NCI-H510A (cell line): Measurements from ENCODE around the gene ADCY9.
"Not testable (repeated sequence)": the region's sequence is repeated elsewhere in the genome, so short reads cannot be mapped to it uniquely, and the experiment has no call there.

Experiments used
- DNase-seq: peaks from one replicate; lab custom pipeline; 2025; lab: John Stamatoyannopoulos, UW

Gene ADCY9

DNA sequence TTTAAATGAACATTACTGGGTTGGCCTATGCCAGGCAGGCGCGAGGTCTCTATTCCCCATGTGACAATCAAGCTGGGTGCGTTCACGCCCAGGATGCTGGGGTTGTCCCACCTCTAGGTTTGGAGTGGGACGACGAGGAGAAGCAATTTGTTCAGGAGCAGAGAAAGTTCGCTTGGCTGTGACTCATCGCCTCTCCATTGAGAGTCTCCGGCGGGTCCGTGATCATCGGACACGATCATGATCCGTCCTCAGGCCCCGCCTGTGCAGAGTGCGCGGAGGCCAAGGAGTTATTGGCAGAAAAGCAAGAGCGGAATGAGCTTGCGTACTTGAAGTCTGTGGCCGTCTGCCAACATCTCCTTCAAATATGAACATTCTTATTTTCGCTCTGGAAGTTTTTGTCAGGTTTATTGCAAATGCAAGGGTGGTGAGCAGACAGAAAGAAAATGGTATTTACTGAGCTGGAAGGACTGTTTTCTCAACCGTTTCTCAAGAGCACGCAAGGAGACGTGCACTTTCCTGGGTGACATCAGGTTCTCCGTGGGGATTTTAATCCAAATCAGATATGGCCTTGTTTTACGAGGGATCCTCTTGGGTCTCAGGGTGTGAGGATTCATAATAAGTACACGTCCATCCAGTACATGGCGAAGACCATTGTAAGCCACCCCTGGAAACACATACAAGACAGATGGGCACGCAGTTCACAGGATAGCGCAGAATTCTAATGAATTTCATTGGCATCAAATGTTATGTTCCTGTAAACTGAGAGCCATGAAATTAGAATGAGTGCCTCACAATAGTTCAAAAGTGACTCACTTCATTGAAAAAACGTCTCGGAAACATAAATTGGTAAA is 165.7 kb downstream of the ADCY9 start:
- DNase-seq, result no peak

DNA sequence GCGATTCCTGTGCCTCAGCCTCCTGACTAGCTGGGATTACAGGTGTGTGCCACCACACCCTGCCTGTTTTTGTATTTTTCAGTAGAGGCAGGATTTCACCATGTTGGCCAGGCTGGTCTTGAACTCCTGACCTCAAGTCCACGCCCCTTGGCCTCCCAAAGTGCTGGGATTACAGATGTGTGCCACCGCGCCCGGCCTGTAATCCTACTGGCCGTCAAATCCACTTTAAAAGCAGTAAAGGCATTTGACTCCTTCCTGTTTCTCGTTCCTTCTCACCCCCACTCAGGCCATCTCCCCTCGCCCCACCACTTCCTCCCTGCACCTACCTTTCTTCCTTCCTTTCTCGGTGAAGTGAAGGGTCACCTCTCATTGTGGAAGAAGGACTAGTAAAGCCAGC is 166.3 kb downstream of the ADCY9 start:
- DNase-seq, result no peak

DNA sequence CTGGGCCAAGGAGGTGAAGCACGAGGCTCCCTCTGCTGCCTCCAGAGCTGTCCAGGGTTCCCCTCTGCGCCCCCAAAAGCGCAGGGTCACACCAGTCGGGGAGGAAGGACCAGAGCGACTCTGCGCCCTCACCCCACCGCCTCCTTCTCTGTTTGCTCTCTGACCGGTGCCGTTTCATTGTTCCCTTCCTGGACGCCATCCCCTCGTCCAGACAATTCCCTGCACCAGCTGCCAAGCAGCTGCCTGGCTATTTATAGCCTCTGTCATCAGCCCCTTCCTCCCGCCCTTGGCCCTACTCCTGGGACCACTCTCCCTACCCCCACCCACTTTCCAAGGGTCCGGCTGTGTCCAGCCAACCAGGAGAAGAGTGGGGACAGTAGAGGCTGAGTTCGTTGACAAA is 167.0 kb downstream of the ADCY9 start:
- DNase-seq, result no peak

DNA sequence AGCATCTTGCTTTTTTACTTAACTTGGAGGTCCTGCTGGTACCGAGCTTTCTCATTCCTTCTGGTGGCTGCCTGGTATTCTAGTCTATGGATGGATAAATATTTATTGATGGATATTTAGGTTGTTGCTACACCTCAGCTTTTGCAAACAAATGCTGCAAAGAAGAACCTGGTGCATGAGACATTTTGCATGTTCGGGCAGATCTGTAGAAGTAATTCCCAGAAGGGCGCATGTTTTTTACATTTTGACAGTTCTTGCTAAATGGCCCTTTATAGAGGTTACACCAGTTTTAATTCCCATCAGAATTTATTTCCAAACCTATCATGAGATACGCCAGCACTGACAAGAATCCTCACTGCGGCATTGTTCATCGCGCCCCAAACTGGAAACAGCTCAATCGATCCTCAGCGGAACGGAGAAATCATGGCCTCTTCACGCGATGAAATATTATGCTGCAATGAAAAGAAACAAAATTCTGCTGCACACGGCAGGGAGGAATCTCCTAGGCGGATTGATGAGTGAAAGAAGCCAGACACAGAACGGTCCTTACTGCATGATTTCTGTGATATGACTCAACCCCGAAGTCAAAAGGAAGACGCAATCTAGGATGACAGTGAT is 167.8 kb downstream of the ADCY9 start:
- no peak for DNase-seq

DNA sequence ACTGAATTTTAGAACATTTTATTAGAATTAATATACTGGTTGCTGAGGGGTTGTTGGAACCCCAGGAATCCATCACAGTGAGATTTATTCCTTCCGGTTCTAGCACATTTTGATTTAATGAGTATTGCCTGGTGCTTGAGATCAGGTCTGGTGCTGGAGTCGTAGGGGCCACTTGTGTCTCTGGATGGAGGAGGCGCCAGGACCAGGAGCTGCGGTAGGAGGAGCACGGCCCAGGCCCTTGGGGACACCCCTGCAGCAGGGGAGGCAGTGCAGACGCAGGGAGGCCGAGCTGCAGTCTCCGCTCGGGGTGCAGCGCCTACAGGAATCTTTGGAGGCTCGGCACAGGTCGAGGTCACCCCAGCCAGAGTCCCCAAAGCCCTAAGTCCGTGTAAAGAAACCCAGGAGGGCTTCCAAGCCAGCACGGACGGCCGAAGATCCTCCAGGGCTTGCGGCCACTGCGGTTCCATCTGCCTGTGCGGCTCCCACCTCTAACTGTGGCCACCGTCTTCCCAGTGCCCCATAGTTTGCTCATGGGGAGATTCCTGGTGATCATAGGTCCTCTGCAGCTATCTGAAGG is 169.6 kb downstream of the ADCY9 start:
- no peak for DNase-seq

DNA sequence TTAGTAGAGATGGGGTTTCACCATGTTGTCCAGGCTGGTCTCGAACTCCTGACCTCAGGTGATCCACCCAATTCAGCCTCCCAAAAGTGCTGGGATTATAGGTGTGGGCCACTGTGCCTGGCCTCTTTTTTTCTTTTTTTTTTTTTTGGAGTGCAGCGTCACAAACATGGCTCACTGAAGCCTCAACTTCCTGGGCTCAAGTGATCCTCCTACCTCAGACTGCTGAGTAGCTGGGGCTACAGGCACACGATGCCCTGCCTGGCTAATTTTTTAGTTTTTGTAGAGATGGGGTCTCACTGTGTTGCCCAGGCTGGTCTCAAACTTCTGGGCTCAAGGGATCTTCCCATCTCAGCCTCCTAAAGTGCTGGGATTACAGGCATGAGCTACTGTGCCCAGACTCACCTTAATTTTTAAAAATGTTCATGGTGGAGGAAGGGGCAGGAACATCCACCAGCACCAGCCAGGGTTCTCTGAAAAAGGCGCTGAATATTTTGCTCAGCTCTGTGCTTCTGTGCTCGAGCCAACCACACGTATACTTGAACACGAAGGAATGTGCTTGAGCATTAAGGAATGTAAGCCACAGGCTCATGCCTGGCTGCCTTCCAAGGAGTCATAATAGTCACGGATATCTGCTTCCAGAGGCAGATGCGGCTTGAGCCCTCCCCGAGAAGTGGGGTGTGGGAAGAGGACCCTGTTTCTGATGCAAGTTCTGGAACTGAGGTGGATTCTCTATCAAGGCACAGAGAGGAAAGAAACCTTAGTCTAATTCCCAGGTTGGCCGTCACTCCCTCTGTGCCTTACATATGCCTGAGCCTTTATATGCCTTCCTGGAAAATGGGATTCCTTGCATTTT is 170.3 kb downstream of the ADCY9 start:
- DNase-seq, result no peak

DNA sequence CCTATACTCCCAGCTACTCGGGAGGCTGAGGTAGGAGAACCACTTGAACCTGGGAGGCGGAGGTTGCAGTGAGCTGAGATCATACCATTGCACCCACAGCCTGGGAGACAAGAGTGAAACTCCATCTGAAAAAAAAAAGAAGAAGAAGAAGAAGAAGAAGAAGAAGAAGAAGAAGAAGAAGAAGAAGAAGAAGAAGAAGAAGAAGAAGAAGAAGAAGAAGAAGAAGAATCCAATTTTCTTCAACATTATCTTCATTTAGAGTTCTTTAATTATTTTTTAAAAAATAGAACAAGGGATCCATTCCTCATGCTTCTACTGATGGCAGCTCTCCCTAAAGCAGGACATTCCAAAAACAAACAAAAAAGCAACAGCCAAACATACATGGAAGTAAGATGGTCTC is 171.8 kb downstream of the ADCY9 start:
- not testable (repeated sequence) for DNase-seq

DNA sequence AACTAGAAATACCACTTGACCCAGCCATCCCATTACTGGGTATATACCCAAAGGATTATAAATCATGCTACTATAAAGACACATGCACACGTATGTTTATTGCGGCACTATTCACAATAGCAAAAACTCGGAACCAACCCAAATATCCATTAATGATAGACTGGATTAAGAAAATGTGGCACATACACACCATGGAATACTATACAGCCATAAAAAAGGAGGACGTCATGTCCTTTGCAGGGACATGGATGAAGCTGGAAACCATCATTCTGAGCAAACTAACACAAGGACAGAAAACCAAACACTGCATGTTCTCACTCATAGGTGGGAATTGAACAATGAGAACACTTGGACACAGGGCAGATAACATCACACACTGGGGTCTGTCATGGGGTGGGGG is 174.1 kb downstream of the ADCY9 start:
- not testable (repeated sequence) for DNase-seq

DNA sequence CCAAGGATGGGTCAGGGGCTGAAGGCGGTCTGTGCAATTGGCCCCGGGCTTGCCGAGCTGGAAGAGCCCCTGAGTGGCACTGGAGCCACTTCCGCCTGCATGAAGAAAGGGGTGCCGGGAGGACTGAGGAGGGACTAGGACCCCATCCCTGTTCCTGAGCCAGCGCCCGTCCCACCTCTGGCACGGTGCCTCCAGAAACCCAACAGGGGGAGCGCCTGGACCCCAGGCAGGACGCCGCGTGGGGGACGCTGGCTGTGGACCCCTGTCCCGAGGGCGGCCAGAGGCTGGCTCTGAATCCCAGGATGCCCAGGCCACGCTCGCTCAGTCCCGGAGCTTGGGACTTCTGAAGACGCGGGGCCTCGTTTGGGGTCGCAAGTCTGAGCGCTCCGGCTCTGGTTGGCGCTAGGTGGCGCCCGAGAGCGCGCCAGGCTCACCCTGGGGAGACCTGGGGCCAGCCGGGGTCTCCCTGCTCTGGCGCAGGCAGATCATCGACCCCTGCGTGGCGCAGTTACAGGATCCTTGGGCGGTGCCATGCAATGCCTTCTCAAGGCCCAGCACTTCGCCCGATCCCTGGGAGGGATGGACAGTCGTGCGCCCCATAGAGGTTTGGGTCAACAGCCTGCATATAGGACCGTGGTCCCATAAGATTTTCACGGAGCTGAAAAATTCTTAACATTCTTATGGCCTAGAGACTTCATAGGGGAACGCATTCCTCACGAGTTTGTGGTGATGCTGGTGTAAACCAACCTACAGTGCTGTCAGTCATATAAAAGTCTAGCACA is 177.2 kb downstream of the ADCY9 start:
- DNase-seq, result no peak

DNA sequence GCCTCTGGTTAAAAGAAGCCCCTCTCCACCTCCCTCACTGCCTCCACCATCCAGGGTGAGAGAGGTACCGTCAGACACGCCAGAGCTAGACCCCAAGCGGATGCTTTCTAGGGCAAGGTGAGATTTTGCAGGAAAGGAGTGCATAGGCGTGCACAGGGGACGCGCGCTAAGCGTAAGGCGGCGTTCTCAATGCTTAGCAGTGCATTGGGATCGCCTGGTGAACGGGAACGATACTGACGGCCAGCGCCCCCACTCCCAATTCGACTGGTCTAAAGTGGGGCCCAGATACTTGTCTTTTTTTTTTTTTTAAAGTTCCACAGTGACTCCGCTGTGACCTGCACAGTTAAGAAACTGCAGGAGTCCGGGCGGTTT is 177.8 kb downstream of the ADCY9 start:
- no peak for DNase-seq

DNA sequence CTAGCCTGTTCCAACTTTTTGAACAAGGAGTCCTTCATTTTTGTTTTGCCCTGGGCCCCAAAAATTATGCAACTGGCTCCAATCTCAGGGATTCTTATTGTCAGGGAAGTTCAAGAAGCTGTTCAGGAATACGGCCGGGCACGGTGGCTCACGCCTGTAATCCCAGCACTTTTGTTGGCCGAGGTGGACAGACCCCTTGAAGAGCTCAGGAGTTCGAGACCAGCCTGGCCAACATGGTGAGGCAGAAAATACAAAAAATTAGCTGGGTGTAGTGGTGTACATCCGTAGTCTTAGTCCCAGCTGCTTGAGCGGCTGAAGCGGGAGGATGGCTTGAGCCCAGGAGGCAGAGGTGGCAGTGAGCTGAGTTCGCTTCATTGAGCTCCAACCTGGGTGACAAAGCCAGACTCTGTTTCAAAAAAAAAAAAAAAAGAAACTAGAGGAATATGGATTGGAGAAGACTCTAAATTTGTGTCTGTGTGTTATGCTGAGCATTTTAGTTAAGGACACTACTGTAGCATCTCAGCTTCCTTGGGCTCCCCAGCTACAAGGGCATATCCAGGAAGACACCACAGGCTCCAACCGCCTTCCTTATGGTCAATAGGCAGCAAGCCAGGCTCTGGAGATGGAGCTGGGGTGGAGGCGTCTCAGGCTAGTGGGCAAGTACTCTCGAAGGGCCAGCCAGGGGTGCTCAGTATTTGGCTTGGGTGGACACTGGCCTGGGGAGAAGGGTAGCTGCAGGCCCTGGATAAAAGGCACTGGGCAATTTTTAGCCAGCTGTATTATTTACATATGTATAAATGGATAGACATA is 179.0 kb downstream of the ADCY9 start:
- DNase-seq, result no peak

DNA sequence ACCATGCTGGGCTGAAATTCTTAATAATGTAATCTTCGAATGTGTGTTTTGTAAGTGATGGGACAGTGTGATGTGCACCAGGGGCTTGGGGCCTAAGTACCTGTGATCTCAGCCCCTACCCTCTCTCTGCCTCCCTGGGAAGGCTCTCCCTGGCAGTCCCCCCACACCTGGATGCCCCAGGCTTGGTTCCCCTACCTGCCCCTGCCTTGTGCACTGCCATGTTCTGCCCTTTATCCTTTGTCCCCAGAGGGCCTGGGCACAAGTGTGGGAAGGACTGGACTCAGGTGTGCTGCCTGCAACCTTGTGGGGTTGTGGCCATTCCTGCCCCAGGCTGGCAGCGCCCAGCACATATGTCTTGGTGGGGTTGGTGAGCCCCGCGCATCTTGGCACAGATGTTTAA is 180.3 kb downstream of the ADCY9 start:
- no peak for DNase-seq

DNA sequence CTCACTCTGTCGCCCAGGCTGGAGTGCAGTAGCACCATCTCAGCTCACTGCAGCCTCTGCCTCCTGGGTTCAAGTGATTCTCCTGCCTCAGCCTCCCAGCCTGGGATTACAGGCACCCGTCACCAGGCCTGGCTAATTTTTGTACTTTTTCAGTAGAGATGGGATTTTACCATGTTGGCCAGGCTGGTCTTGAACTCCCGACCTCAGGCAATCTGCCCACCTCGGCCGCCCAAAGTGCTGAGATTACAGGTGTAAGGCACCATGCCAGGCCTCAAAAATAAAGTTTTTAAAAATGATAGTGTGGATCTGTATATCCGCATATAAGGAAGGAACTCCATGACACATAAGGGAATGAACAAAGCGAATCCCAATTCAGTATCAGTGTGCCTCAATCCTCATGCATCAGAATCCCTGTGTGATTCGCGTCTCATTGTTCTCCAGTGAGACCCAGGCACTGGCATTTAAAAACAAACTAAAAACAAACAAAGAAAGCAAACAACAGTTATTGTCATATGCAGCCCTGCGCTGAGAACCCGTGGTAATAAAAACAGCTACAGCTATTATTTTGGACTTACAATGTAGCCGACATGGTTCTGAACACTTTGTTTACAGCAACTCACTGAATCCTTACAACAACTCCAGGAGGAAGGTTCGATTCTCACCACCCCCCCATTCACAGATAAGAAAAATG is 181.6 kb downstream of the ADCY9 start:
- no peak for DNase-seq

DNA sequence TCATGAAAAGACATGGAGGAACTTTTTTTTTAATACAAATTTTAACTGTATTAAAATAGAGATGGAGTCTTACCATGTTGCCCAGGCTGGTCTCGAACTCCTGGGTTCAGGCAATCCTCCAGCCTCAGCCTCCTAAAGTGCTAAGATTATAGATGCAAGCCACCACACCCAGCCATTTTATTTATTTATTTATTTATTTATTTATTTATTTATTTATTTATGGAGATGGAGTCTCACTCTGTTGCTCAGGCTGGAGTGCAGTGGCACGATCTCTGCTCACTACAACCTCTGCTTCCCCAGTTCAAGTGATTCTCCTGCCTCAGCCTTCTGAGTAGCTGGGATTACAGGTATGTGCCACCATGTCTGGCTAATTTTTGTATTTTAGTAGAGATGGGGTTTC is 189.1 kb downstream of the ADCY9 start:
- not testable (repeated sequence) for DNase-seq

DNA sequence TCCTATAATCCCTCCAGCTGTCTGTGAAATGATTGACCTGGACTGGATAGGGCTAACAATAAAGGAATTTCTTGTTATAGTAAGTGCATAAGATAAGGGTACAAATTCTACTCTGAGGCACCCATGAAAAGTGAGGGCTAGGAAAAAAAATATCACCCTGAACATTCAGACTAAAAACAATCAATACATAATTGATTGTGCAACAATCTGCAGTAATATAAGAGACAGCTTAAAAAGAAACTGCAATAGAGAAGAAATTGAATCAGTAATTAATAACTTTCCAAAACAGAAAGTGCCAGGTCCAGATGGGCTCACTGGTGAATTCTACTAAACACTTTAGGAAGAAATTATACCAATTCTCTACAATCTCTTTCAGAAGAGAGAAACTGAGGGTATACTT is 191.5 kb downstream of the ADCY9 start:
- no peak for DNase-seq

DNA sequence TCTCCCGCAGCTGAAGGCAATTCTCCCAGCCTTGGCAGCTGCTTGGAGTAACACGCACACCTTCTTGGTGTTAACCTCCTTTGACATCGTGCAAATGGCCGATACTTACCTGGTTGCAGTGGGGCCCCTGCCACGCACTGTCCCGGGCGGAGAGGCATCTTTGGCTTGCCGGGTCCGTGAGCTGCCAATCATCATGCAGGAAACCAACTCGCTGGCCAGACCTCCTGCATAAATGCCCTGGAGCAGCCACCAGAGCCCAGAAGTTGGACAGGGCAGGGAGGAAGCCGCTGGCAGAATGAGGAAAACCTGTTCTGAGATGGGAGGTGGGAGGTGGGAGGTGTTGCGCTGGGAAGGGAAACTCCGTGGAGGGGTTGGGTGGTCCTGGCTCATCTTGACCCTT is 194.0 kb downstream of the ADCY9 start:
- DNase-seq, result no peak

DNA sequence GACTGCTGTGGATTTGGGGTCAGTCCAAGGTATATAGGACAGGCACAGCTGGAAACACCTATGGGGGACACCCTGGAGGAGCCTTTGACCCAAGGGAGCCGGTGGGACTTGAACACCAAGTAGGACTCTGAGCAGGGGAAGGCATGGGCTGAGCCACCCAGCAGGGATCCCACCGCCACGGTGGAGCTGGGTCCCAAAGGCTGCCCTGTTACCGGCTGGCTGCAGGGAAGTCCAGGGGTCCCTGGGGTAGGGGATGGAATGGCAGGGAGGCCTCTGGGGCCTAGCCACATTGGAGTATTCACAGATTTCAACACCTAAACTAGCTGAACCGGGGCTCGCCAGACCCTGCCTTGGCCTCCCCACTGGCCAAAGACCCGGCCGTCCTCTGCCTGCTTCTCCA is 196.0 kb downstream of the ADCY9 start:
- no peak for DNase-seq

DNA sequence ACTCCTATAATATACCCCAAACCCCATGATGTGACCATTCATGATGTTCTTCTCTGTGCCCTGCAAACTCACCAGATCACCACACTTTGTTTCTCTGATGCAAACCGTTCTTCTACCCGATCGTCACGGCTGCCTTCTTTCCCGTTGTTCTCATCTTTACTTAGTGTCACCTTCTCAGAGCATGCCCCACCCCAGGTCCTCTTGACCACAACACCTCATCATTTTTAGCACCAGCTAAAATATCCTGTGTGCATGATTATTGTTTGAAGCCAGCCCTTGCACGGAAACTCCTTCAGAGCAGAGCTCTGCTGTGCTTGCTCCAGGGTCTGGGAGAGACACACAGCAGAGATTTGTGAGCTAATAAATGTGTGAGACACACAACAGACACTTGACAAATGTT is 196.8 kb downstream of the ADCY9 start:
- DNase-seq, result no peak

DNA sequence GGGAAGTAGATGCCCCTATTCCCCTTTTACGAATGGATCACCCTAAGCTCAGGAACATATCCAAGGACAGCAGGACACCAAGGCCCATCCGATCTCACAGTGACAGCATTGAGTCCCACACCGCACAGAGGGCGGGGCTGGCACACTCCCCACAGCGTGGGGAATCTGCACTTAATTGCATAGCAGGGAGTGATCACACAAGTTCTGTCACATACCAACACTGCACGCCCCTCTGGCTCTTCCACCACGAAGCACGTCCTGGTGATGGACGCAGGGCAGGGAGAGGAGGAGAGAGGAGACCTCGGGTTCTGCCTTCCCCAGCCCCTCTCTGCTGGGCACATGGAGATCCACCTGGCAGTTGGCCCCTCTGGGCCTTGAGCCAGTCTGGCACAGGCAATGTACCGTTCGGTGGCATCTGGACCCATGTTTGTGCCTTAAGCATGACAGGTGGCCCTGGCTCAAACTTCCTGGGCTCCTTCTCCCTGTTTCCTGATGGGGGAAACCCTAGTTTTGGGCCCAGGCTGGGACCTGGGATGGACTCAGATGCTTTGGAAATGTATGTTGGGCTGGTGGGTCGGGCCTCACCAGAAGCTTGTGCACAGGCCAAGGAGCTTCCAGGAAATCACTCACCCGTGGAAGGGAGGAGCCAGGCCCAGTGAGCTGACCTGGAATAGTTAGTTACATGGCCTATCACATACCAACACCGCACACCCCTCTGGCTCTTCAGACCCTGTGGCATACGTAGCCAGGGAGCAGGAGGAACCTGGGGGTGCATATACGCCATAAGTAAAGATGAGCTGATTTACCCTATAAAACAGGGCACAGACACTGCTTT is 200.6 kb downstream of the ADCY9 start:
- no peak for DNase-seq
